ENCODE data around the gene TPH1. TPM values are rescaled to one million over a fixed set of nuclear protein-coding genes. Genes with fewer than 3 reads are reported as not detected.

The TPH1 gene
- total and polyA plus RNA-seq, 2 of the 8 experiments (the other 6 are each of a cell fraction or from before 2014, with no cell fraction given): 0.09 to 0.22 TPM

- Histone ChIP-seq H3K4me3 (ENCODE audit: extremely low read depth in 1 of 4, insufficient read depth in 2 of 4, low read depth in 3 of 4, low read length in 4 of 4) (no peak overlapping the region), H2BK120ac (replicated peaks; ENCODE audit: low read depth, low read length) (no peak overlapping the region), H3K4me2 (ENCODE audit: insufficient read depth in 1 of 2, low read depth in 2 of 2, low read length in 2 of 2) (no peak overlapping the region), H3K27me3 (replicated peaks in 1 of 4; ENCODE audit: control insufficient read depth in 3 of 4, extremely low read depth in 1 of 4, insufficient read depth in 3 of 4, low read length in 3 of 4) (no peaks in the 10 kb centered on the region), H3K4me1 (replicated peaks in 1 of 4; ENCODE audit: control insufficient read depth in 3 of 4, insufficient read depth in 4 of 4, low read length in 3 of 4) (0 out of 7 replicates have a peak, but pooled peaks cover 0 to 3% (median 0%) of the 10 kb centered on the region in 4 experiments), H2AK5ac (ENCODE audit: low read depth, low read length) (no peak overlapping the region), H4K20me1 (replicated peaks in 1 of 2; ENCODE audit: control insufficient read depth in 1 of 2, insufficient read depth in 2 of 2, low read length in 2 of 2) (no peaks in the 10 kb centered on the region), H2BK20ac (ENCODE audit: low read length) (no peak overlapping the region), H3K4ac (replicated peaks; ENCODE audit: insufficient read length, low read depth, low read length) (no peak overlapping the region), H2BK12ac (ENCODE audit: low read depth, low read length) (no peak overlapping the region), H3K23ac (ENCODE audit: insufficient read length) (no peak overlapping the region), H3K18ac (ENCODE audit: extremely low read depth, low read length) (no peak overlapping the region), H3K23me2 (ENCODE audit: low read depth, low read length) (no peaks in the 10 kb centered on the region), H3K79me1 (ENCODE audit: low read depth, low read length) (no peaks in the 10 kb centered on the region), H3K27ac (ENCODE audit: low read depth, low read length) (no peak overlapping the region), H3K9me3 (ENCODE audit: insufficient read depth in 2 of 2, low read depth in 1 of 2, low read length in 1 of 2) (no peaks in the 10 kb centered on the region), H2BK5ac (ENCODE audit: low read depth, low read length) (no peak overlapping the region), H4K91ac (replicated peaks; ENCODE audit: insufficient read length, low read length) (no peak overlapping the region), H4K8ac (ENCODE audit: extremely low read depth, insufficient read depth, low read length) (no peak overlapping the region), H4K5ac (ENCODE audit: insufficient read length, low read depth, low read length) (no peak overlapping the region), H3K9ac (replicated peaks in 1 of 4; ENCODE audit: extremely low read depth in 1 of 4, low read depth in 3 of 4, low read length in 3 of 4) (no peak overlapping the region), H3K14ac (ENCODE audit: insufficient read length) (no peak overlapping the region), H3K56ac (replicated peaks; ENCODE audit: insufficient read length, low read depth, low read length) (no peak overlapping the region), H2BK15ac (ENCODE audit: low read length) (no peak overlapping the region), H3K36me3 (ENCODE audit: control insufficient read depth in 2 of 4, insufficient read depth in 4 of 4, low read length in 3 of 4) (no peaks in the 10 kb centered on the region), H2AFZ (ENCODE audit: low read length) (no peak overlapping the region), H3K79me2 (ENCODE audit: control insufficient read depth in 1 of 2, insufficient read depth in 2 of 2, low read length in 2 of 2) (no peaks in the 10 kb centered on the region)
- no peak for TF ChIP-seq POU5F1 (IDR thresholded peaks at IDR 0.05; ENCODE audit: low read depth, low read length)
- CTCF ChIA-PET (ENCODE audit: partially characterized antibody): no interaction called here
- DNase-seq (ENCODE audit: low read depth in 1 of 2, low spot score in 2 of 2) (no peak), FAIRE-seq (no peak)
- 82% methylated on average over 2 of the region's 2 CpGs; no CpG with 5 or more reads in 1 of the 2 experiments for WGBS, 2 experiments (ENCODE audit: extremely low coverage in 1 of 2, insufficient coverage in 1 of 2, insufficient read length in 1 of 2, insufficient replicate concordance in 2 of 2, low coverage in 1 of 2, low lambda C conversion rate in 2 of 2, missing lambda C conversion rate in 1 of 2)
- POLR2A ChIA-PET (ENCODE audit: partially characterized antibody): no interaction called here
Measured at GRCh38 chr11:18061351-18061750, 15.3 kb upstream of the TPH1 start.
